ENCODE data around the gene B3GALNT2.
"Not testable (repeated sequence)": the region's sequence is repeated elsewhere in the genome, so short reads cannot be mapped to it uniquely, and the experiment has no call there.

B3GALNT2 gene

DNA sequence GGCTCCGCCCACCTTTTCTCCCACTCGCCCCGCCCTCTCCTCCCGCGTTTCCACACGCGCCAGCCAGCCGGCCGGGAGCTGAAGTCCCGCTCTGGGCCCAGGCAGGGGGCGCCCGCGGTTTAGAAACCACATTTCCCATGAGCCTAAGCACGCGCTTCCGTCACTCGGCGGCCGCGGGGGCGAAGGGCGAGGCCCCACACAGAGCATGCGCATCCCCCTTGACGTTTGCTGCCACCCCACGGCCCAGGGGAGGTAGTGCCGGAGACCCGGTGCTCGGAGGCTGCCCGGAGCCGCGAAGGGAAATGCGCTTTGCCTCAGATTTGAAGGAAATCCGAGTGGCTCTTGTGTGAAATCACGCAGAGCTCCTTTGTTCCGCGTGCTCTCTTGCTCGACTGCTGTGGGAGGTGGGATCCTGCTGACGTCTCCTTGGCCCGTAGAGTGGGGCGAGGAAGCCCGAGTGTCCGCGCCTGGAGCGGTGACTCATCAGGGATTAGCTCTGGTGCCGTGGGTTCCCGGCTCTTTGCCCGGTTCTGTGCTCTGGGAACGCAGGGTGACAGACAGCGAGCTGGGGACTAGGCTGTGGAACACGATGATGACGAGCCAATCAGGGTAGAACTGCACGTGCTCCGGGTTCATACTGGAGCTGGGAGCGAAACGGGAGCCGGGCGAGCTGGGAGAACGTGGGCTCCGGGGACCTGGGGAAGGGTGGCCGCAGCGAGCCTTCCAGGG is 406 bp upstream of the B3GALNT2 start:
- DNase-seq (ENCODE audit: low spot score) = peak; percentile 96
- peak; percentile 77 for FAIRE-seq

DNA sequence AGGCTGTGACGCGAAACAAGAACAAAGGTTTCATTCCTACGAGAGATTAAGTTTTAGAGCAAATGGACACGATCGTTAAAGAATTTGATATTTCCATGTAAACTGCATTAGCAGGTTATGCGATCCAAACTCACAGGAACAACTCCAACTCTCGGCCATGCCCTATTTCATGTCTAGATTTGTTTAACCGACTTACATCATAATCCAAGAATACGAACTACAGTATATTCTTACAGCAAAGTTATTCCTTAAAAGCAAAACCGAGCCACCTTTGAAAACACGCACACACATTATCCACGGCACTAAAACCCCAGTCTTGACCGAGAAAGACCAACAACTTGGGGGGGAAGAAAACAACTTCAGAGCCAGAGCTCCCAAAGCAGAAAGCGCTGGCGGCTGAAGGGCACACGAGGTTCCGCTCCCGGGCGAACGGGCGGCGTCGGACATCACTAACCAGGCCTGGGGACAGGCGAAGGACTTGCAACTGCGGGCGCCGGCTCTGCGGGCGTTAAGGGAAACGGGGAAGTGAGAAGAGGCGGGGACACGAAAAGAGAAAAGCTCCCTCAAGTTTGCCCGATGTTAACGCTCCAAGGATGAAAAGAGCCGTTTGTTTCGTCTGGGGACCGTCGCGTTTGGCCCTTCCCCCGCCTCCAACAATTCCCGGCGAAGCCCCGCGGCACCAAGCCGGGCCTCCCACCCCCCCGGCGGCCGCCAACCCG is 690 bp downstream of the B3GALNT2 start:
- DNase-seq (ENCODE audit: low spot score) (peak; percentile 41), FAIRE-seq (no peak)

DNA sequence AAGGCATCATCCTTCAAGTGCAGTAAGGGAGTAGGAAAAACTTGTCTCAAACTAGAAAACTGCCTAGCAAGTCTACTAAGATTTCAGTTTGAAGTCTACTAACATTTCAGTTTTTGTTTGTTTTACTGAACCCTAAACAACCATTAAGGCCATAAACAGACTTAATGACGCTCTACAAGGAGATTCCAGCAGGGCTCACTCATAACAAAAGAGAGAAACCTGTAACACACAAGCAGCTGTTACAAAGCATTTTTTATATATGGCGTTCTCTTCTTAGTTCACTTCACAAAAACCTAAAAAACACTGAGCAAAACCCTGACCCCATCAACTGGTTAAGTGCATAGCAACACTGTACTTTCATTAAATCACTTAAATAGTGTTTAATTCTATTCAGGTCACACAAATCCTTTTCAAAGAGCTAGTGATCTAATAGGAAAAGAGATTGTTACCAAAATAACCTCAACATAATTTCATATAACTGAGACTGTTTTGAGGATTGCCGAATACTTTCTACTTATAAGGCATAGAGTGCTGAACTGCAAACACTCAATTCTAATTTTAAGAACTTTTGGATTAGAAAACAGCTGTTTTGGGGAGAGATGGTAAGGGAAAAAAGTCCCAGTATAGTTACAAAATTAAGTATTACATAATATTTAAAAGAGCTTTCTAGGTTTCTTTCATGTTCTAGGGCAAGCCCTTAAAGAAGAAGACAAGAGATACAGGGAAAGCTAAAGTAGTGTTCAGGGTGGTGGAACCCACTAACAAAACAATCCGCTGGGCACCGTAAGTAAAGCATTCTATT is 1.4 kb downstream of the B3GALNT2 start:
- FAIRE-seq = no peak
- no peak for DNase-seq (ENCODE audit: low spot score)

DNA sequence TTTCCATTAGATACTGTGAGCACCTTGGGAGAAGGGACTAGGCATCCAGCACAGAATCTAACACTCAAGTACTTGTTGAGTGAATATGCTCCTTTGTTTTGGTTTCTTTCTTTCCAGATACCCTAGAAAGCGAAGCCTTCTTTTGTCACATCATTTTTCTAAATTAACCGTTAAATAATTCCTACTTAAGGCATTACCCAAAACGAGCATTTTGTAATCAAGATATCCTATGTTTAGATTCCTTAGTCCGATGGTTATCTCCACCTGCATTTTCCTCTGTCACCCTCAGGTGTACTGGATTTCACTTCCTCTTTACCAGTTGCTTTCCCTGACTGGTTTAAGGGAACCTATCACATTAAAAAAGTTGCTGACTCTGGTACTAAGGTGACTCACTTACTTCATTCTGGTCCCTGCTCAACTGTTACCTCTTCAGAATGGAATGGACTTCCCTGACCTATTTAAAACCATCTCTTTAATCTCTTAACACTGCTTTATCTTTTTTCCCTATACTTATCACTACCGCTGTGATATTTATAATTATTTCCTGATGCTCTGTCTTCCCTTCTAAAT is 3.2 kb downstream of the B3GALNT2 start:
- no peak for FAIRE-seq

DNA sequence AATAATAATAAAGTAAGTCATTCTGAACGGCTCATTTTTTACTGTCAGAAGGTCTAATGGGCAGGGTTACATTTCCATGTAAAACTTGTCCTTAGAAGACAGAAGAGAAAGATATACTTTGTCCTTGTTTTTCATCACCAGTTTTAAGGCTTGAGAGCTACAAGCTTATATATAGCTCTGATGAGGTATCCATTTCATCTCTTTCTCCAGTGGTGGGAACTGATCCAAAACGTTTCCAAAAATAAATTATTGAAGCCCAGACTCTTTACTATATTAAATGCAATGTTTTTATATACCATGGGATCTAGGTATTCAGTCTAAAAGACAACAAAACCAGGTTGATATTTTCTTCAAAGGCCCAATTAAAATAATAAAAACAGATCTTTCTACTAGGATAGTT is 8.7 kb downstream of the B3GALNT2 start:
- no peak for DNase-seq (ENCODE audit: low spot score)
- no peak for FAIRE-seq

More for the DNA sequence above, 3.2 kb downstream of the B3GALNT2 start:
- no peak for DNase-seq (ENCODE audit: low spot score)

DNA sequence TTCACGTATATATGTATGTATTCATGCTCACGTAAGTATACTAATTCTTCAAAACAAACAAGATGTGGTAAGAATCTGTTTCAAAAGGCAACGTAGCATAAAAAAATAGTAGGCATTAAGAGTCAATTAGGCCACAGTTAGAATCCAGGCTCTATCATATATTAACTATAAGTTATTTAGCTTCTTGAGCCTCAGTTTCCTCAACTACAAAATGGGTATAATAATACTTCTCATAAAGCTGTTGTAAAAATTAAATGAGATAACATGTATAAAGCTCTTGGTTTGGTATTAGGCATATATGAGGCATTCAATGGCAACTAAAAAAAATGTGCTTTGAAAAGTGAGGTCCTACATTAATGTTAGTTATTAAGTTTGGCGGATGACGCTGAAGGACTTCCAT is 9.2 kb downstream of the B3GALNT2 start:
- DNase-seq (ENCODE audit: low spot score) (no peak), FAIRE-seq (no peak)

DNA sequence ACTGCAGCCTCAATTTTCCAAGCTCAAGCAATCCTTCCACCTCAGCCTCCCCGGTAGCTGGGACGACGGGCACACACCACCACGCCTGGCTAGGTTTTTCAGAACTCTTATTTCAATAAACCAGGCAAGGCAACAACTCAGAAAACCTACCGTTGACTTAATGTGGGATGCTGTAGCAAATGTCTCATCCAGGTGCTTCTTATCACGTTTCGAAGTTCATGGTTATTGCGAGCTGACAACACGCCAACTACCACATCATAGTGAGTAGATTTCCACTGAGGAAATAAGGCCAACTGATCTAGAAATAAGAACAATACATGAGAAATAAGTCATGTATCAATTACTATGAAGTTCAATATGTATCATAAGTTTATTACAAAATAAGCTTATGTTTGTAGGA is 9.7 kb downstream of the B3GALNT2 start:
- FAIRE-seq (no peak), DNase-seq (ENCODE audit: low spot score) (no peak)

DNA sequence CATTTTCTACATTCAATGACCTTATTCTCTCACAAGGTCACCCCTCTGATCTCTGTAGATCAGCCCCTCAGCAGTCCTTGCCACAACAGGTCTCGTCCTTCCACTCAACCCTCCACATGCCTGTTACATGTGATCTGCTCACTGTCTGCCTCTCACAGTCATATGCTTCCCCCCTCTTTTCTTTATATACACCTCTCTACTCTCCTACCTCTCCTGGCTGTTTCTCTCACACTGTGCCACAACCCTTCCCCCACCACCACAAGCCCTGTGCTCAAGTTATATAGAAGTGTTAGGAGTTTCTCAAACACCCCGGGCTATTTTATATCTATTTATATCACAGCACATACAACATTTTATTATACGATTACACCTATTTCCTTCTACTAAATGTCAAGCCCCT is 12.6 kb downstream of the B3GALNT2 start:
- FAIRE-seq = no peak
- DNase-seq (ENCODE audit: low spot score) = no peak

DNA sequence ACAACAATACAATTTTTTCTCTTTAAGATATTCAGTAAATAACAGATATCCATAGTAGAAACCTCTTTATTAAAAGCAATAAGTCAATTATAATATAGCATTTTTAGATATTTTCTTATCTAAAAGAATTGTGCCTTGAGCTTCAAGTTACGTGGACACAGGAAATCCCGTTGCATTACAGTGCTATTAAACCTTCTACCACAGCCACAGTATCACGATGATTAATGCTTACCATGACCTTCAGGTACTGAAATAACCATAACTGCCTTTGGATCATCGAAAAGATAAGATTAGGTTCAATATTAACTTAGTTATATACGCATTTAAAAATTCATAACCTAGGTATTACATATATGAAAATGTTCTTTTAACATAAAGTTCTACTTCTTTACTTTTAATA is 17.9 kb downstream of the B3GALNT2 start:
- FAIRE-seq (no peak), DNase-seq (ENCODE audit: low spot score) (no peak)

DNA sequence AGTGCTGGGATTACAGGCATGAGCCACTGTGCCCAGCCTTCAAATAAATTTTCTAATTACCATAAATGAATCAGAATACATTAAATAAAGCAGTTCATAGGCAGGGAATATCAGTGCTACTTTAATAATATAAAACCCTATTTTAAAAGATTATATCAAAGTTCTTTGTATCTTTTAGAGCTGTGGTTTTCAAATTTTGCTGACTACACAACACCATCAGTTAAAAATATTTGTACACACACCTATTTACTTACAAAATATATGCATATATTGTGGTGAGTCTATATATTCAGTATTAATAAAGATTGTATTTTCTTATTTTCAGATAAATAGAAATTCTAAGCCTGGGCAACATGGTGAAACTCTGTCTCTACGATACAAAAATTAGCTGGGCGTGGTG is 18.7 kb downstream of the B3GALNT2 start:
- no peak for FAIRE-seq
- DNase-seq (ENCODE audit: low spot score) = no peak

DNA sequence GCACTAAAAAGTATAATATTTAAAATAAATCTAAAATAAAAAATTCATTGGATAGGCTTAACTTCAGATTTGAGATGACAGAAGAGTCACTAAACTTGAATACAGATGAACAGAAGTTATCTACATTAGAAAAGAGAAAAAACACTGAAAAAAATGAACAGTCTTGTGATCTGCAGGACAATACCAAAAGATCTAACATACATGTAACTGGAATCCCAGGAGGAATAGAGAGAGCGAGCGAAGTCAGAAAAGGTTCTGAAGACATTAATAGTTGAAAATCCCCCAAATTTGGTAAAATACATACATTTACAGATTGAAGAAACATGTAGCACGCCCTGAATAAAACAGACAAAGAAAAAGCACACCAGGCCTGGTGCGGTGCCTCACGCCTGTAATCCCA is 21.2 kb downstream of the B3GALNT2 start:
- DNase-seq (ENCODE audit: low spot score) (no peak), FAIRE-seq (no peak)

DNA sequence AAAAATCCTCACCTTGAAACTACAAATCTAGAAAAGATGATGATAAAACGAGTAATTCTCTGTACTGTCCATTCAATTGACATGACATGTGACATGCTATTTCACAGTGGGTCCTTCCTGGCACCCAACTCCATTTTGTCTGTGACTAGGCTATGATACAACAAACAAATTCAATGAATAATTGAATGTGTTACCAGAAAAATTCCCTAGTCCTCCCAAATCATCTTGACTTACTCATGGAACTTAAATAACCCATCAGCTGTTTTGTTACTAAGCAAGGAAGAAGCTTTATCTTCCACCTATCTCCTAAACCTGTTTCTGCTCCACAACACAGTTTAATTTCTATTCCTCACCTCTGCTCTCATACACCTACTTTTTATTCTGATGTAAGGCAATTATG is 30.4 kb downstream of the B3GALNT2 start:
- FAIRE-seq = no peak

DNA sequence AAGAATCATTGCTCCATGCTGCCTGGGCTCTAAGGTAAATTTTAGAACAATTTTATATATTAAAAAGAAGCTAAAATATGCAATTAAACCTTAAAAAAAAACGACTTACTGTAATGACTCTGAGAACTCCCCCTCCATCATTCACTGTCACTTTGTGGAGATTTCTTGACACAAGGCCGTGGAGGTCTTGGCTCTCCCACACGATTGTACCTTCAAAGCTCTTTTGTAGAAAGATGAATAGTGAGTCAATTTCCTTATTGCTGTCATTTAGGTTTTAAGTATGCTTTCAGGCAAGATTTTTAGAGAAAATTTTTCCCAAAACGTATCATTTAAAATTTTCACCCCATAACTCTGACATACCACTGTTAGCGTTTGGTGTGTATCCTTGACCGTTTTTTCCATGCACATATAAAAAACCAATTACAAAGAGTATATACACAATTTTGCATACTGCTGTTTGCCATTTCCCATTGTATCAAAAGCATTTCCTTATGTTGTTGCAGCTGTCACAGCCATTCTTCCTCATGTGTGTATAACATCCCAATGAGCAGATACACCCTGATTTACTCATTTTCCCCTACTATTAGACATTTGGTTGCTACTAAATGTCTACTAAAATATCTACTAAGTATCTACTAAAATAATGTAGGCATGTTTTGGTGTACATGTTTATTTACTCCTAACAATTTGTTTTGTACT is 33.4 kb downstream of the B3GALNT2 start:
- no peak for FAIRE-seq
- no peak for DNase-seq (ENCODE audit: low spot score)

More for the DNA sequence above, 30.4 kb downstream of the B3GALNT2 start:
- DNase-seq (ENCODE audit: low spot score) = no peak

DNA sequence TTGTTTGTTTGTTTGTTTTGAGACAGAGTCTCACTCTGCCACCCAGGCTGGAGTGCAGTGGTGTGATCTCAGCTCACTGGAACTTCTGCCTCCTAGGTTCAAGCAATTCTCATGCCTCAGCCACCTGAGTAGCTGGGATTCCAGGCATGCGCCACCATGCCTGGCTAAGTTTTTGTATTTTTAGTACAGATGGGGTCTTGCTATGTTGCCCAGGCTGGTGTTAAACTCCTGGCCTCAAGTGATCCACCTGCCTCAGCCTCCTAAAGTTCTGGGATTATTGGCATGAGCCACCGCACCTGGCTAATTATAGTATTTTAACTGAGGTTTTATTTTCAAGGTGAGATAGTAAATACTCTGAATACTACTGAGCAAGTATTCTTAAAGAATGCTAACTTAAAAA is 34.4 kb downstream of the B3GALNT2 start:
- FAIRE-seq = not testable (repeated sequence)

DNA sequence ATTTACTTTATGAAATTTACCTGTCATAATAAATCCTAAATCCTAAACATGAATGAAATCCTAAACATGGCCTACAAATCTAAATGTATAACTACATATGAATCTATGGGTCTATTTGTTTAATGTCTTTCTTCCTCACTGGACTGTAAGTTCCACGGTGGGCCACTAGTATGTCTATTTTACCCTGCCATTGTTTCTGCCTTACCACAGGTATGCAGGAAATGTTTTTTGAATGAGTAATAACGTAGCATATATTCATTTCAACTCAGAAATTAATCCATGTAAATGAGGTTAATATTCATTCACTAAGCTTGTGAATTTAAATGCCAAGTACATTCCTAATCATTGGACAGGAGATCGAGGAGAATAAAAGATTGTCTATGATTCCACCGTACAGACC is 35.3 kb downstream of the B3GALNT2 start:
- FAIRE-seq = no peak
- DNase-seq (ENCODE audit: low spot score) = peak; percentile 69

More for the DNA sequence above, 34.4 kb downstream of the B3GALNT2 start:
- not testable (repeated sequence) for DNase-seq (ENCODE audit: low spot score)

DNA sequence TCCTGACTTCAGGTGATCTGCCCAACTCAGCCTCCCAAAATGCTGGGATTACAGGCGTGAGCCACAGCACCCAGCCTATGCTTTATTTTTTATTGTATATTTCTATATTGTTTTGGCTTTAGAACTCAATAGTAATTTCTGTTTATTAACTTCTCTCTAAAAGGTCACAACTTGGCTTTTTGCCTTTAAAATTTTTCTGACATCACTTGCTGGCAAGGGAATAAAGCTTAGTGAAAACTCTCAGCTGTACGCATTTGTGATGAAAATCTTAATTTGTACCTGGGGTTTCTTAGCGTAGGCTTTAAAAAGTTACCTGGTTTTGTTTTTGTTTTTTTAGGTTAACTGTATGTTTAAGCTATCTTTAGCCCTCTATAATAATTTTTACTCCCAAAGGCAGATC is 36.2 kb downstream of the B3GALNT2 start:
- no peak for FAIRE-seq
- no peak for DNase-seq (ENCODE audit: low spot score)

DNA sequence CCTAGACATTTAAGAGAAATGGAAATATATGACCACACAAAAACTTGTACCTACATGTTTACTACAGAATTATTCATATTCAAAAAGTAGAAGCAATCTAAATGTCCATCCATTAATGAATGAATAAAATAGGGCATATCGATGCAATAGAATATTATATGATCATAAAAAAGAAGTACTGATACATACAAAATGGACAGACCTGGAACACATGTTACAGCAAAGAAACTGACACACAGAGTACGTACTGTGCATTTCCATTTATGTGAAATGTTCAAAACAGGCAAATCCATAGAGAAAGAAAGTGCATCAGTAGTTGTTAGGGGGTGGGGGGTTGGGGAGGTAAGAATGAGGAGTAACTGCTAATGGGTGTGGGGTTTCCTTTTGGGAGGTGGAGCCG is 39.2 kb downstream of the B3GALNT2 start:
- no peak for FAIRE-seq
- no peak for DNase-seq (ENCODE audit: low spot score)

DNA sequence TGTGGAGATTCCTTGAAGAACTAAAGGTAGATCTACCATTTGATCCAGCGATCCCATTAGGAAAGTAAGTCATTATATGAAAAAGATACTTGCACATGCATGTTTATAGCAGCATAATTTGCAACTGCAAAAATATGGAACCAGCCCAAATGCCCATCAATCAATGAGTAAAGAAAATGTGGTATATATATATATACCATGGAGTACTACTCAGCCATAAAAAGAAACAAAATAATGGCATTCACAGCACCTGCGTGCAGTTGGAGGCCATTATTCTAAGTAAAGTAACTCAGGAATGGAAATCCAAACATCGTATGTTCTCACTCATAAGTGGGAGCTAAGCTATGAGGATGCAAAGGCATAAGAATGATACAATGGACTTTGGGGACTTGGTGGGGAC is 41.4 kb downstream of the B3GALNT2 start:
- DNase-seq (ENCODE audit: low spot score); FAIRE-seq: not testable (repeated sequence)

DNA sequence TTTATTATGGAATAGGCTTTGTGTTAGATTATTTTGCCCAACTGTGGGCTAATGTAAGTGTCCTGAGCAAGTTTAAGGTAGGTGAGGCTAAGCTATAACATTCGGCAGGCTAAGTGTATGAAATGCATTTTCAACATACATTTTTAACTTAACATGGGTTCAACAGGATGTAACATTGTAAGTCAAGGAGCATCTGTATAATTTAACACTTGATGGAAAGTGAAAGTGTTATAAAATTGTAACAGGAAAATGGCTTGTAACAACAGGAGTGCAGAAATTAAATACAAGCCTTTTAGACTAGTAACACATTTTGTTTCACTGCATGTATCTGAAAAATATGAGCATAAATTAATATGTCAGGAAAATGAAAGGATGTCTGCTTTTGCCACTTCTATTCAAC is 42.3 kb downstream of the B3GALNT2 start:
- DNase-seq (ENCODE audit: low spot score) (no peak), FAIRE-seq (no peak)

DNA sequence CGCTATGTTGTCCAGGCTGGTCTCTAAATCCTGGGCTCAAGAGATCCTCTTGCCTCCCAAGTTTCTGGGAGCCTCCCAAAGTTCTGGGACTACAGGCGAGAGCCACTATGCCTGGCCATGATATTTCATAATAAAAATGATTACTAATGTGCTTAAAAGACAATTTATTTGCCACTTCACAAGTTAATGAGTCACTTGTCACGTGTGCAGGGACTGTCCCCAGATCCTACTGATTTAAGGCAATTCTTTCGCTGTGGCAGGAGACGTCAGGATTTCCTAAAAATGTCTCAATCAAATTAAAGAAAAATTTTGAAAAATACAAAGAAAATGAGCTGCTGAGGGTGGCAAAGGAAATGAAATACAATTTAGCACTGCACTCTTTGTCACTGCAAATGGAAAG is 43.5 kb downstream of the B3GALNT2 start:
- DNase-seq (ENCODE audit: low spot score) (no peak), FAIRE-seq (no peak)

DNA sequence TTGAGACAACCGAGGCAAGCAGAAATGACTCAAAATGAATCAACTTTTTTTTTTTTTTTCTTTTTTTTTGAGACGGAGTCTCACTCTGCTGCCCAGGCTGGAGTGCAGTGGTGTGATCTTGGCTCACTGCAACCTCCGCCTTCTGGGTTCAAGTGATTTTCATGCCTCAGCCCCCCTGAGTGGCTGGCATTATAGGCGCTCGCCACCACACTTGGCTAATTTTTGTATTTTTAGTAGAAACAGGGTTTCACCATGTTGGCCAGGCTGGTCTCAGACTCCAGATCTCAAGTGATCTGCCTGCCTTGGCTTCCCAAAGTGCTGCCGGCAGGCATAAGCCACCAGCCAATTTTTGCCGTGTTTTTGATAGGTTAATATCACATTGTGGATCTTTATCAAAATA is 46.4 kb downstream of the B3GALNT2 start:
- FAIRE-seq; DNase-seq (ENCODE audit: low spot score): not testable (repeated sequence)

All from urothelium cell line (cell line).